ENCODE data around the gene ERICH4. TPM values are rescaled to one million over a fixed set of nuclear protein-coding genes. Genes with fewer than 3 reads are reported as not detected.

ERICH4 gene
- total RNA-seq, 1 donor from 2014 or later, result not detected

- ChIA-PET POLR2A (interaction anchor here (1.2 kb wide), 1 partner anchor 44 kb away, joined by 3 read pairs; no protein-coding TSS in a partner anchor), CTCF (no interaction called here)
- DNase-seq (no peak), ATAC-seq (ENCODE audit: low read depth) (no peak)
- no peak overlapping the region for H3K4me3 Mint-ChIP-seq
- TF ChIP-seq, protein P1, sequence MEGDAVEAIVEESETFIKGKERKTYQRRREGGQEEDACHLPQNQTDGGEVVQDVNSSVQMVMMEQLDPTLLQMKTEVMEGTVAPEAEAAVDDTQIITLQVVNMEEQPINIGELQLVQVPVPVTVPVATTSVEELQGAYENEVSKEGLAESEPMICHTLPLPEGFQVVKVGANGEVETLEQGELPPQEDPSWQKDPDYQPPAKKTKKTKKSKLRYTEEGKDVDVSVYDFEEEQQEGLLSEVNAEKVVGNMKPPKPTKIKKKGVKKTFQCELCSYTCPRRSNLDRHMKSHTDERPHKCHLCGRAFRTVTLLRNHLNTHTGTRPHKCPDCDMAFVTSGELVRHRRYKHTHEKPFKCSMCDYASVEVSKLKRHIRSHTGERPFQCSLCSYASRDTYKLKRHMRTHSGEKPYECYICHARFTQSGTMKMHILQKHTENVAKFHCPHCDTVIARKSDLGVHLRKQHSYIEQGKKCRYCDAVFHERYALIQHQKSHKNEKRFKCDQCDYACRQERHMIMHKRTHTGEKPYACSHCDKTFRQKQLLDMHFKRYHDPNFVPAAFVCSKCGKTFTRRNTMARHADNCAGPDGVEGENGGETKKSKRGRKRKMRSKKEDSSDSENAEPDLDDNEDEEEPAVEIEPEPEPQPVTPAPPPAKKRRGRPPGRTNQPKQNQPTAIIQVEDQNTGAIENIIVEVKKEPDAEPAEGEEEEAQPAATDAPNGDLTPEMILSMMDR (IDR thresholded peaks at IDR 0.05), result no peak
- H3K9me3 Mint-ChIP-seq, result no peaks in the 10 kb centered on the region
- H3K4me1 Mint-ChIP-seq, result peaks cover 17% of the 10 kb centered on the region
- no peak overlapping the region for H3K27ac Mint-ChIP-seq
- intact Hi-C loops (cut with micrococcal nuclease), result no loop called here
- H3K27me3 Mint-ChIP-seq, result no peaks in the 10 kb centered on the region
- peaks cover 30% of the 10 kb centered on the region for H3K36me3 Mint-ChIP-seq (ENCODE audit: low read depth)
Observed at GRCh38 chr19:41409288-41409687, 33.7 kb upstream of the ERICH4 start.

GRCh38 chr19:41410336-41411054, 32.5 kb upstream of the ERICH4 start:
- TF ChIP-seq, protein P1 (IDR thresholded peaks at IDR 0.05), result no peak
- DNase-seq (no peak), ATAC-seq (ENCODE audit: low read depth) (no peak)
- CTCF ChIA-PET, result no interaction called here
- POLR2A ChIA-PET, result no interaction called here
- H3K4me3 Mint-ChIP-seq, result no peak overlapping the region
- H3K27me3 Mint-ChIP-seq, result no peaks in the 10 kb centered on the region
- peaks cover 43% of the 10 kb centered on the region for H3K36me3 Mint-ChIP-seq (ENCODE audit: low read depth)
- intact Hi-C loops (cut with micrococcal nuclease), result no loop called here
- H3K4me1 Mint-ChIP-seq, result peaks cover 14% of the 10 kb centered on the region
- H3K9me3 Mint-ChIP-seq, result no peaks in the 10 kb centered on the region
- no peak overlapping the region for H3K27ac Mint-ChIP-seq

DNA sequence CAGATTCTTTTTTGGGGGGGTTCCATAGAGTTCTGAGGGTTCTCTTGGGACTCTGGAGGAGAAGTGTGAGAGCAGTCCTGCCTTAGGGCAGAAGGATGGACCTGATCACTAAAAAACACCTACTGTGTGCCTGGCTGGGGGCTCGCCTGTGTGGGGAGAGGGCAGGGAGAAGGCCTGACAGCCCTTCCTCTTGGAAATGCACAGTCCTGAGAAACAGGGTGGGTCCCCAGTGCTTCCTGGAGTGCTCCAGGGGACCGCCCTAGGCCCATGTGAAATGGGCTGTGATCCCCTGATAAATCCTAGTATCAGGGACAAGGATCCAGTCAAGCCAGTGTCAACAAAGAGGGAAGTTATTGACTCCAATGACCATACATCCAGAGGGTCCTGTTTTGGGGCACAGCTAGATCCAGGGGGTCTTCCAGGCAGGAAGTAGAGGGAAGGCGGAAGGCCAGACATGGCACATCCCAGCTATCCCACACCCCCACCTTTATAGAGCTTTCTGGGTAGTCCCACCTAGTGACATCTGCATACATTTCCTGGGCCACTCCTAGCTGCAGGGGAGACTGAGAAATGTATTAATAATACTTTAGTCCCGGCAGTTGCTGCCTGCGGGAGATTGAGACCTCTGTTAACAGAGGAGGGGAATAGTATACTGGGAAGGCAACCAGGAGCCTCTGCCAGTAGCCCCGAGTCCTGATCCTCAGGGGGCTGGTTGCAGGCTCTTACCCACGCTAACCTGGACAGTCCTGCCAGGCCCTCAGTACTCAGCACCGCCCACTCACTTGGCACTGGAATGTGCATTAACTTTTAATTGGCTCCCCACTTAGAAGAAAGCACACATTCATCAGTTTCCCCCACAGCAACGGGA, 31.6 kb upstream of the ERICH4 start:
- H3K9me3 Mint-ChIP-seq, result no peaks in the 10 kb centered on the region

GRCh38 chr19:41411968-41412265, 31.0 kb upstream of the ERICH4 start:
- intact Hi-C loops (cut with micrococcal nuclease), result no loop called here
- POLR2A ChIA-PET, result no interaction called here

More for the DNA sequence above, 31.6 kb upstream of the ERICH4 start:
- H3K4me3 Mint-ChIP-seq, result no peak overlapping the region
- H3K4me1 Mint-ChIP-seq, result peaks cover 14% of the 10 kb centered on the region
- H3K36me3 Mint-ChIP-seq (ENCODE audit: low read depth), result peaks cover 50% of the 10 kb centered on the region
- intact Hi-C loops (cut with micrococcal nuclease), result no loop called here
- ChIA-PET CTCF (no interaction called here), POLR2A (no interaction called here)
- ATAC-seq (ENCODE audit: low read depth), result no peak
- no peak overlapping the region for H3K27ac Mint-ChIP-seq
- TF ChIP-seq, protein P1 (IDR thresholded peaks at IDR 0.05), result no peak
- H3K27me3 Mint-ChIP-seq, result no peaks in the 10 kb centered on the region
- no peak for DNase-seq

GRCh38 chr19:41412953-41413352, 30.0 kb upstream of the ERICH4 start:
- Mint-ChIP-seq H3K4me3 (no peak overlapping the region), H3K36me3 (ENCODE audit: low read depth) (peaks cover 56% of the 10 kb centered on the region), H3K4me1 (peaks cover 10% of the 10 kb centered on the region), H3K27me3 (no peaks in the 10 kb centered on the region), H3K27ac (no peak overlapping the region), H3K9me3 (no peaks in the 10 kb centered on the region)
- intact Hi-C loops (cut with micrococcal nuclease), result no loop called here
- no peak for DNase-seq
- POLR2A ChIA-PET, result no interaction called here
- CTCF ChIA-PET, result no interaction called here
- ATAC-seq (ENCODE audit: low read depth), result no peak
- TF ChIP-seq, protein P1 (IDR thresholded peaks at IDR 0.05), result no peak

More at GRCh38 chr19:41411968-41412265, 31.0 kb upstream of the ERICH4 start:
- ATAC-seq (ENCODE audit: low read depth), result no peak
- H3K9me3 Mint-ChIP-seq, result no peaks in the 10 kb centered on the region
- peaks cover 14% of the 10 kb centered on the region for H3K4me1 Mint-ChIP-seq
- TF ChIP-seq, protein P1 (IDR thresholded peaks at IDR 0.05), result no peak
- no peaks in the 10 kb centered on the region for H3K27me3 Mint-ChIP-seq
- no peak overlapping the region for H3K27ac Mint-ChIP-seq
- CTCF ChIA-PET, result no interaction called here
- H3K4me3 Mint-ChIP-seq, result no peak overlapping the region
- no peak for DNase-seq
- peaks cover 52% of the 10 kb centered on the region for H3K36me3 Mint-ChIP-seq (ENCODE audit: low read depth)

Measured in activated B cell treated with CpG ODN at 0.5 μM for 24 hours (primary cell).